KMS-11 (cell line): Measurements from ENCODE around the gene CSF1R.
"Not testable (repeated sequence)": the region's sequence is repeated elsewhere in the genome, so short reads cannot be mapped to it uniquely, and the experiment has no call there.

ENCODE experiments used
- H2AFZ ChIP-seq: fragments of 200-600 bp; sonication (generic); 2 replicates; pipeline ENCODE4 v1.6.1; 2016; ENCODE audit warnings: antibody characterized with exemption, mixed run types, low read depth
- H3K27ac ChIP-seq: fragments of 200-600 bp; sonication (generic); 2 replicates; pipeline ENCODE4 v1.6.1; 2016; ENCODE audit warnings: mild to moderate bottlenecking, mixed run types
- H3K27me3 ChIP-seq: fragments of 200-600 bp; sonication (generic); 2 replicates; pipeline ENCODE4 v1.6.1; 2017; ENCODE audit warnings: mild to moderate bottlenecking, low read depth, mixed run types, moderate library complexity; ENCODE audit not compliant: insufficient read depth
- H3K36me3 ChIP-seq: fragments of 200-600 bp; sonication (generic); 2 replicates; pipeline ENCODE4 v1.6.1; 2017; ENCODE audit warnings: mild to moderate bottlenecking, mixed run types; ENCODE audit not compliant: insufficient read depth
- H3K4me1 ChIP-seq: fragments of 200-600 bp; sonication (generic); 2 replicates; pipeline ENCODE4 v1.6.1; 2016; ENCODE audit warnings: mild to moderate bottlenecking, low read depth, mixed run types; ENCODE audit not compliant: poor library complexity, severe bottlenecking
- H3K4me2 ChIP-seq: fragments of 200-600 bp; sonication (generic); 2 replicates; pipeline ENCODE4 v1.7.0; 2016; ENCODE audit warnings: mild to moderate bottlenecking, mixed run types
- H3K4me3 ChIP-seq: fragments of 200-600 bp; sonication (generic); IDR thresholded peaks from 2 replicates; pipeline ENCODE4 v1.6.1; 2017; ENCODE audit warnings: low read depth, low read length, mixed read lengths; ENCODE audit not compliant: insufficient read depth
- H3K79me2 ChIP-seq: fragments of 200-600 bp; sonication (generic); 2 replicates; pipeline ENCODE4 v1.6.1; 2016; ENCODE audit warnings: low read depth, mixed run types; ENCODE audit not compliant: insufficient read depth
- H3K9ac ChIP-seq: fragments of 200-600 bp; sonication (generic); 2 replicates; pipeline ENCODE4 v1.6.1; 2016; ENCODE audit warnings: mild to moderate bottlenecking, mixed run types
- H4K20me1 ChIP-seq: fragments of 200-600 bp; sonication (generic); 2 replicates; pipeline ENCODE4 v1.6.1; 2016; ENCODE audit warnings: mild to moderate bottlenecking, mixed run types; ENCODE audit not compliant: insufficient read depth
- TF ChIP-seq, protein P1 (sequence below): fragments of 200-600 bp; sonication (generic); conservative IDR thresholded peaks from 2 replicates; pipeline ENCODE4 v1.6.1; 2017; ENCODE audit warnings: low read depth, mild to moderate bottlenecking, antibody characterized with exemption, low read length, moderate library complexity, mixed read lengths

The CSF1R gene

DNA sequence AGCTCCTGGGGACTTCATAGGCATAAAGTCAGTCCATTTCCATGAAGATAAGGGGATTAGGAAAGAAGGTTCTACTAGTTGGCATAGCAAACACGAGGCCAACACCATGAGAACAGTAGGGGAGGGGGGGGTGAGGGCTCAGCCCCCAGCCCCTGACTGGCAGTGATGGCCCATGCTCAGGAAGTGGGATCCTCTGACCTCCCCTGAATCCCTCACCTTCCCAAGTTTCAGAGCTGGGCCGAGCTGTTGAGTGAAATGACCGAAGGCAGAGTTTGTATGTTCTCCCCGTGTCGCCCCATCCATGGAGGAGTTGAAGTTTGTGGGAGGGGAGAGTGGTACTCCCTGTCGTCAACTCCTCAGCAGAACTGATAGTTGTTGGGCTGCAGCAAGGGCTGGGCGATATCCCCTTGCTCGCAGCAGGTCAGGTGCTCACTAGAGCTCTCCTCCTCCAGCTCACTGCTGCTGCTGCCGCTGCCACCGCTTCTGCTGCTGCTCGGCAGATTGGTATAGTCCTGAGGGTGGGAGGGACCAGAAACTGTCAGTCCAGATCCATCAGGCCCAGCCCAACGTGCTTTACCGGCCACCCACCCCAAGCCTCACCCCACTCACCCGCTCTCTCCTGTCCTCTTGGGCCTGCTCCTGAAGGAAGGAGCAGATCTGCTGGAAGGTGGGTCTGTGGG, 32.5 kb downstream of the CSF1R start:
- Histone ChIP-seq H3K4me3 (no peak overlapping the region), H3K4me2 (no peak overlapping the region), H3K36me3 (peaks cover 3% of the 10 kb centered on the region; the same call in 1 of the 2 replicates), H2AFZ (no peak overlapping the region), H3K79me2 (no peaks in the 10 kb centered on the region), H3K27me3 (no peaks in the 10 kb centered on the region), H3K27ac (no peak overlapping the region), H3K4me1 (no peaks in the 10 kb centered on the region), H3K9ac (no peak overlapping the region), H4K20me1 (no peaks in the 10 kb centered on the region)
- TF ChIP-seq, protein P1, sequence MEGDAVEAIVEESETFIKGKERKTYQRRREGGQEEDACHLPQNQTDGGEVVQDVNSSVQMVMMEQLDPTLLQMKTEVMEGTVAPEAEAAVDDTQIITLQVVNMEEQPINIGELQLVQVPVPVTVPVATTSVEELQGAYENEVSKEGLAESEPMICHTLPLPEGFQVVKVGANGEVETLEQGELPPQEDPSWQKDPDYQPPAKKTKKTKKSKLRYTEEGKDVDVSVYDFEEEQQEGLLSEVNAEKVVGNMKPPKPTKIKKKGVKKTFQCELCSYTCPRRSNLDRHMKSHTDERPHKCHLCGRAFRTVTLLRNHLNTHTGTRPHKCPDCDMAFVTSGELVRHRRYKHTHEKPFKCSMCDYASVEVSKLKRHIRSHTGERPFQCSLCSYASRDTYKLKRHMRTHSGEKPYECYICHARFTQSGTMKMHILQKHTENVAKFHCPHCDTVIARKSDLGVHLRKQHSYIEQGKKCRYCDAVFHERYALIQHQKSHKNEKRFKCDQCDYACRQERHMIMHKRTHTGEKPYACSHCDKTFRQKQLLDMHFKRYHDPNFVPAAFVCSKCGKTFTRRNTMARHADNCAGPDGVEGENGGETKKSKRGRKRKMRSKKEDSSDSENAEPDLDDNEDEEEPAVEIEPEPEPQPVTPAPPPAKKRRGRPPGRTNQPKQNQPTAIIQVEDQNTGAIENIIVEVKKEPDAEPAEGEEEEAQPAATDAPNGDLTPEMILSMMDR: no peak

GRCh38 chr5:150052956-150053712, 33.2 kb downstream of the CSF1R start:
- H3K27me3 ChIP-seq: no peaks in the 10 kb centered on the region
- TF ChIP-seq, protein P1: no peak
- no peaks in the 10 kb centered on the region for H3K4me1 ChIP-seq
- no peaks in the 10 kb centered on the region for H4K20me1 ChIP-seq
- H2AFZ ChIP-seq: no peak overlapping the region
- no peak overlapping the region for H3K4me3 ChIP-seq
- H3K9ac ChIP-seq: no peak overlapping the region
- peaks cover 3% of the 10 kb centered on the region; the same call in 1 of the 2 replicates for H3K36me3 ChIP-seq
- H3K4me2 ChIP-seq: no peak overlapping the region
- H3K79me2 ChIP-seq: no peaks in the 10 kb centered on the region
- no peak overlapping the region for H3K27ac ChIP-seq

DNA sequence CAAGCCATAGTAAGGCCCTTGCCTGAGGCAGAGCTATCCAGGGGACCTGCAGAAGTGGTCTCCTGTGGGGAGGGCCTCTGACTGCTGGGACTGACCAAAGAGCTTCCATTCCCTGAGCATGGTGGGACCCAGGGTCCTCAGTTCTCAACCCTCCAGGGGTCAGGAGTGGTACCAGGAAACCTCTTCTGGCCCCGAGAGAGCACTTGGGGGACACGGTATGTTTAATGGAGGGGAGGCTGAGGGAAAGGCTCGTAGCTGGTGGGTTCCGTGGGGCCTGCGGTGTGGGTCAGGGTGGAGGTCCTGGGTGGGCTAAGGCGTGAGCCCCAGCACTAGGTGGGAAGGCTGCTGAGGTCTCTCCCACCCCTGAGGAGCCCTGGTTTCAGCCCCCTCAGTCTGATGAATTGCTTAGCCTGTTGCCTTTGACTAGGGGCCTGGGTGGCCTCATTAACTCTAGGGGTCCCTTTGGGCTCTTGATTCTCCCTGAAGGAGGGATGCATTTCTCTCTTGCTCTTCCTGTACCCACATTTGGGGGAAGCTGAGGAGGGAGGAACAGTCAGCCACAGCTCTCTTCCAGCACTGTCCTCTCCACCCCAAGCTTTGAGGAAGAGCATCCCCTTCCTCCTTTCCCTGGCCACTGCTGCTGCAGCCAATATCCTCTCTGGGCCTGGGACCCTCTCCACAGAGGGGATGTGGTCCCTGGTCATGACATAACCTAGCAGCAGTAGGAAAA, 34.0 kb downstream of the CSF1R start:
- H3K36me3 ChIP-seq: peaks cover 3% of the 10 kb centered on the region; the same call in 1 of the 2 replicates
- H2AFZ ChIP-seq: no peak overlapping the region
- no peaks in the 10 kb centered on the region for H3K79me2 ChIP-seq
- no peaks in the 10 kb centered on the region for H3K27me3 ChIP-seq
- no peak overlapping the region for H3K27ac ChIP-seq
- no peak overlapping the region for H3K4me2 ChIP-seq
- no peak overlapping the region for H3K4me3 ChIP-seq
- H3K4me1 ChIP-seq: no peaks in the 10 kb centered on the region
- H4K20me1 ChIP-seq: no peaks in the 10 kb centered on the region
- no peak overlapping the region for H3K9ac ChIP-seq
- TF ChIP-seq, protein P1: no peak

GRCh38 chr5:150051657-150052195, 34.6 kb downstream of the CSF1R start:
- Histone ChIP-seq H3K4me2 (no peak overlapping the region), H4K20me1 (no peaks in the 10 kb centered on the region), H3K27me3 (no peaks in the 10 kb centered on the region), H3K4me1 (no peaks in the 10 kb centered on the region), H3K27ac (no peak overlapping the region), H3K4me3 (no peak overlapping the region), H3K9ac (no peak overlapping the region), H3K36me3 (peaks cover 3% of the 10 kb centered on the region; the same call in 1 of the 2 replicates), H2AFZ (no peak overlapping the region), H3K79me2 (no peaks in the 10 kb centered on the region)
- TF ChIP-seq, protein P1: no peak

DNA sequence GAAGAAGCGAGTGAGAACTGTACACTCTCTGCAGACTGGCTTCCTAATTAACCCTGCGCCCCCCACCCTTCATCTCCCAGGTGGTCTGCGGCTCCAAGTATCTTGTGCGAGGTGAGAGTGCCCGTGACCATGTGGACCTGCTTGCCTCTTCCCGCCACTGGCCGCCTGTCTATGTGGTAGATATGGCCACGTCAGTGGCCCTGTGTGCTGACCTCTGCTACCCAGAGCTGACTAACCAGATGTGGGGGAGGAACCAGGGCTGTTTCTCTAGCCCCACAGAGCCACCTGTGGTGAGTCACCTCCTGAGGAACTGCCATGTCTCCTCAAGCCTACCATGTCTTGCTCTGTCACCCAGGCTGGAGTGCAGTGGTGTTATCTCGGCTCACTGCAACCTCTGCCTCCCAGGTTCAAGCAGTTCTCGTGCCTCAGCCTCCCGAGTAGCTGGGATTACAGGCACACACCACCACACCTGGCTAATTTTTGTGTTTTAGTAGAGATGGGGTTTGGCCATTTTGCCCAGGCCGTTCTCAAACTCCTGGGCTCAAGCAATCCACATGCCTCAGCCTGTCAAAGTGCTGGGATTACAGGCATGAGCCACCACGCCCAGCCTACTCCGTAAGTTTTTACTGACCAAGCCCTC, 36.1 kb downstream of the CSF1R start:
- H3K4me2 ChIP-seq, H3K27me3 ChIP-seq, H3K4me3 ChIP-seq, H3K27ac ChIP-seq, H3K9ac ChIP-seq, H3K79me2 ChIP-seq, H4K20me1 ChIP-seq, H3K4me1 ChIP-seq, H2AFZ ChIP-seq, H3K36me3 ChIP-seq: not testable (repeated sequence)
